GM21360 (cell line): ENCODE results near the gene SNRPN.
"Not testable (repeated sequence)": the region's sequence is repeated elsewhere in the genome, so short reads cannot be mapped to it uniquely, and the experiment has no call there.

Experiments used
- ATAC-seq: cut with Tn5 transposase; IDR thresholded peaks from one replicate; pipeline ENCODE4 v1.9.1; 2021; ENCODE audit warnings: mild to moderate bottlenecking, moderate library complexity; ENCODE audit not compliant: unreplicated experiment

SNRPN gene

DNA sequence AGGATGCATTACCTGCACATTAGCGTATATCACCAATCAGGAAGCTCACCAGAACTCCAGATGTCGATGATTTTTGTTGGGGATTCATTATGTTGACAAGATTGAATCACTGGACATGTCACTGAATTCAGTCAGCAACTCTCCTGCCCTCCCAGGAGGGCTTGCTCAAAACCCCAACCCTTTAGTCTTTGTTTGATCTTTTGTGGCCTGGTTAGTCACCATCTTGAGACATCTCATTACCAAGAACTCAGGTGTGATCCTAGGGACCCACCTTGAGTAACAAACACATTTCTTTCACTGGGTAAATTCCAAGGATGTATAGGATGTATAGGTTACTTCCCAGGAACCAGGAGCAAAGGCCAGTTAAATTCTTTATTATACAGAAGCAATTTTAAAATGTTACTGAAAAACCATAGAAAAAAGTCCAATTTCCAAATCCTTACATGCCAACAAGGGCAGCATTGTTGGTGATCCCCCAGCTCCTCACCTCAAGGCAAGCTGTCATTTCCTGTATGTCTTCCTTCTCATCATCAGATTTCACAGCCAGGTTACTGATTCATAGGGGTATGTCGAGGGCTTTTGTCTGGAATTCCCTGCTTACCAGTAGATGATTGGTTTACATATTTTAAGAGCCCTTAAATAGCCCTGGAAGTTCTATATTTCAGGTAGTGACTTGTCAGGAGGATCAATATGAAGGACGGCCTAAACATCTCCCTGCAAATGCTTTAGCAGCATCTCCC, 11.7 kb downstream of the SNRPN start:
- ATAC-seq = no peak

DNA sequence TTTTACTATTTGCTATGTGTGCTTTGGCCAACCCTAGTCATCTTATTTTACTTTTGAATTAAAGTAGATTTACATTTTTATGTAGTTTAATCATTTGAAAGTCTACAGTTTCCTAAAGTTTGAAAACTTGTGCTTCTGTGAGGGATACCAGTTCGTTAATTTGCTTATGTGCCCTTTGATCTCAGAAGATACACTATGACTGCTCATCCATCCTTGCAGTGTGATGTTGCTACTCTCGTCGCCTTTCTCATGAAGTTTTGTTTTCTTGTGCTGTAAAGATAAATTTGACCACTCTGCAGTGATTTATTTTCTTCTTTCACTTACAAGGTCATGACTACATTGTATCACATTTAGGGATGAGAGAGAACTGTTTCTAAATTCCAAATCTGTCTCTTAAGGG, 16.3 kb downstream of the SNRPN start:
- no peak for ATAC-seq

DNA sequence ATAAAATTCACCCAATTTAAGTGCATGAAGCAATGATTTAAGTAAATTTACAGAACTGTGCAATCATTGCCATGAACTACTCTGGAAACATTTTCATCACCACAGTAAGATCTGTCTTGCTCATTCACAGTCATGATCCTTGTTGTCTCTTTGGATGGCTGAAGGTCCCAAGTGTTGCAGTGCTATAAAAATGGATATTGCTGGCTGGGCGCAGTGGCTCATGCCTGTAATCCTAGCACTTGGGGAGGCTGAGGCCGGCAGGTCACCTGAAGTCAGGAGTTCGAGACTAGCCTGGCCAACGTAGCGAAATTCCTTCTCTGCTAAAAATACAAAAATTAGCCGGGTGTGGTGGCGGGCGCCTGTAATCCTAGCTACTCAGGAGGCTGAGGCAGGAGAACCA, 17.0 kb downstream of the SNRPN start:
- no peak for ATAC-seq

DNA sequence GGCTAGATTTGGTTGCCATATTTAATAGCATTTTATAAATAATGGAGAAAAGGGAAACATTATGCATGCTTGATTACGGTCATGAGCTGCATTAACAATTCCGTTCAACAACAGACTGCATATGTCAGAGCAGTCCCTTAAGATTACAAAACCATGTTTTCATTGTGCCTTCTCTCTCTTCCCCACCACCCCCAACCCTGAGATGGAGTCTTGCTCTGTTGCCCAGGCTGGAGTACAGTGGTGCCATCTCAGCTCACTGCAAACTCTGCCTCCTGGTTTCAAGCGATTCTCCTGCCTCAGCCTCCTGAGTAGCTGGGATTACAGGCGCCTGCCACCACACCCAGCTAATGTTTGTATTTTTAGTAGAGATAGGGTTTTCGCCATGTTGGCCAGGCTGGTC, 17.9 kb downstream of the SNRPN start:
- ATAC-seq = not testable (repeated sequence)

DNA sequence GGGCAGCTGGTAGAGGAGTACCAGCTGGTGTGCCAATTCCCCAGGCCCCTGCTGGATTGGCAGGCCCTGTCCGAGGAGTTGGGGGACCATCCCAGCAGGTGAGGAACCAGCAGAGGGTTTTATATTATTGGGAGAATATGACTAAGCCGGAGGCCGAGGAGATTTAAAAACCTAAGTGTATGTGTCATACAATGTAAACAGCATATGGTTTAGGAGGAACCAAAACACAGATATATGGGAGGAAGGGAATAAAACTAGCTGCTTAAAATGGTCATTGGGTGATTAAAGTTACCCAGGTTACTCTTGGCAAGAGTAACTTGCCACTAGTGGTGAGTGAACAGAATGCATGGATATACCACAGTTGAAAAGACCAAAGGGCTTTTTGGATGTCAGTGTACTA, 22.1 kb downstream of the SNRPN start:
- no peak for ATAC-seq

DNA sequence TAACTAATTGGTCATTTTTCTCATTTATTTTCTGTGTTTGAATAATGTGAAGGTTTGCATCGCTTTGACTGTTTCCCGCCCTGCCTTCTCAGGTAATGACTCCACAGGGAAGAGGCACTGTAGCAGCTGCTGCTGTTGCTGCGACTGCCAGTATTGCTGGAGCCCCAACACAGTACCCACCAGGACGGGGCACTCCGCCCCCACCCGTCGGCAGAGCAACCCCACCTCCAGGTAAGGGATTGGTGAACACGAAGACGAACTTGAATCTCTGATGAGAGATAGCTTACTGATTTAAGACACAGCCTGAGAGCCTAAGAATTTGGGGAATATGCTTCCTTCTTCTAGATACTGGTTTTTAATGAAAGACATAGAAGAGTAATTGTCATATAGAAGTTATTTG, 22.9 kb downstream of the SNRPN start:
- ATAC-seq = no peak

DNA sequence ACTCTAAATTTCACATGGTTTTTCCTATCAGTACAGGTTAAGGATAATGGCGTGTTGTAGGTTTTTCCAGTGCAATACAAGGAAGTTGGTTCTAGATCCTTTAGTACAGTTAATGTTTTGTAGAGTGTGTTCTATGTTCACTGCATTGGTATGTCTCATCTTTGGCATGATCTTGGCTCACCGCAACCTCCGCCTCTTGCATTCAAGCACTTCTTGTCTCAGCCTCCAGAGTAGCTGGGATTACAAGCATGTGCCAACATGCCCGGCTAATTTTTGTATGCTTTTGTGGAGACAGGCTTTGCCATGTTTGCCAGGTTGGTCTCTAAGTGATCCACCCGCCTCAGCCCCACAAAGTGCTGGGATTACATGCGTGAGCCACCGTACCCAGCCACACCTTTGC, 30.4 kb downstream of the SNRPN start:
- no peak for ATAC-seq

DNA sequence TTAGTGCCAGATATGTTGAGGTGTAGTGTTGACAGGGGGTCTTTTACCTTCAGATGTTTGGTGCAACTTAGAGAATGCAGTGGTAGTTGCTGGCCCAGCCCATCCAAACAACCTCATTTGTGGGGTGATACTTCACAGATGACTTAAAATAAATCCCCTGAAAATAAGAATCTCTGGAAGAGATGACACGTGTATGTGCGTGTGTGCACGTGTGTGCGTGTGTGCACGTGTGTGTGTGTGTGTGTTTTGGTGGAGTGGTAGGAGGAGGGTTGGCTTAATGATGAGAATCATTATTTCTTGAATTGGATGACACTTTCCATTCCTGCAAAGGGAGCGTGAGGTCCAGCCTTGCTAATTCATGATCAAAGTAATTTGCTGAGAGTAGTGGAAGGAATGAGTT, 31.9 kb downstream of the SNRPN start:
- ATAC-seq = no peak

DNA sequence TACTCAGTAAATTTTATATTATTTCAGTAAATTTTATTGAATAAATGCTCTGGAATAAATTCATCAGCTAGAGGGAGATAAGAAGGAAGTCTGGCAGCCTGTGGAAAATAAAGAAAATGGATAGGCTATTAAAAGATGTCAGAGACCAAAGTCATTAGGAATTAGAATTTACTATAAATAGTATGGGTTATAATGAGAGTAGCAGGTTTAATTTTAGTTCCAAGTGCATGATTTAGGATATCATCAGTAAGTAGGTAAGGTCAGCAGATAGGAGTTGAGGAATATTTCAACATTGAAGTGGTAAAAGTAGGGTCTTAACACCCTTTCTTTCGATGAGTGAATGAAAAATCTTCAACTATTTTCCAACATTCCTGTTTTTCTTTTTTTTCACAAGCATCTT, 64.6 kb downstream of the SNRPN start:
- ATAC-seq = no peak

DNA sequence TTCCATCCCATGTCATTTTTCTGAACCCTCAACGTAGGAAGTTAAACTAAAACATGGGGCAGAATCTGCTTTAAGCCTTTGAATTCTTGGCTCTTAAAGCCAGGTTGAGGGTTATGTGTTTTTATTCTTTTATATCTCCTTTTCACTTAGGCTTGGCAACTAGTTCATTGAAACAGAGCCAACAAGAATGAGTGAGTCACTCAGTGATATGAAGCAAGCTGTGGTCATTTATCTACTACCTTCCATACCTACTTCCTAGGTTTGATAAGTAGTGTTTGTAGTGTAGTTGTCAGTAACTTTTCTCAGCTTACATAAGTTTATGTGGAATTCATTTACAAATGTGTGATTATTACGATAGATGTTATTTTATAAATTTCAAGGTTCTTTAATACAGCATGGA, 67.4 kb downstream of the SNRPN start:
- no peak for ATAC-seq
